NOMO-1 treated with dmso at 0.1 percent for 144 hours (cell line): ENCODE measurements around the gene TRAP1.
A peak's percentile ranks its signal among the peaks of the same experiment; 100 is the strongest.
"Not testable (repeated sequence)": the region's sequence is repeated elsewhere in the genome, so short reads cannot be mapped to it uniquely, and the experiment has no call there.

Source experiments
- DNase-seq: peaks from one replicate; lab custom pipeline; 2025; ENCODE audit not compliant: unreplicated experiment; lab: John Stamatoyannopoulos, UW

The TRAP1 gene

GRCh38 chr16:3714378-3714777 lies 2.9 kb downstream of the TRAP1 start:
- DNase-seq = not testable (repeated sequence)

GRCh38 chr16:3713587-3714242 lies 3.6 kb downstream of the TRAP1 start:
- DNase-seq = no peak

- DNase-seq = no peak
Measured at GRCh38 chr16:3712861-3713372, 4.4 kb downstream of the TRAP1 start.

- DNase-seq = no peak
Measured at GRCh38 chr16:3706253-3707012, 10.9 kb downstream of the TRAP1 start.

GRCh38 chr16:3702082-3702481 lies 15.2 kb downstream of the TRAP1 start:
- no peak for DNase-seq

GRCh38 chr16:3701531-3701930 lies 15.8 kb downstream of the TRAP1 start:
- no peak for DNase-seq

- DNase-seq = no peak
Measured at GRCh38 chr16:3698941-3699340, 18.4 kb downstream of the TRAP1 start.

GRCh38 chr16:3696425-3697218 lies 20.7 kb downstream of the TRAP1 start:
- no peak for DNase-seq

- DNase-seq = peak; percentile 17
Measured at GRCh38 chr16:3695610-3696369, 21.5 kb downstream of the TRAP1 start.

GRCh38 chr16:3694051-3694450 lies 23.3 kb downstream of the TRAP1 start:
- no peak for DNase-seq

- no peak for DNase-seq
Measured at GRCh38 chr16:3691761-3692160, 25.6 kb downstream of the TRAP1 start.

GRCh38 chr16:3690980-3691720 lies 26.2 kb downstream of the TRAP1 start:
- no peak for DNase-seq

GRCh38 chr16:3690470-3690928 lies 26.8 kb downstream of the TRAP1 start:
- DNase-seq = peak; percentile 67

- no peak for DNase-seq
Measured at GRCh38 chr16:3689731-3690130, 27.6 kb downstream of the TRAP1 start.

GRCh38 chr16:3687792-3688191 lies 29.5 kb downstream of the TRAP1 start:
- DNase-seq = no peak

- DNase-seq = no peak
Measured at GRCh38 chr16:3687021-3687420, 30.3 kb downstream of the TRAP1 start.

- DNase-seq = no peak
Measured at GRCh38 chr16:3681206-3681605, 36.1 kb downstream of the TRAP1 start.

GRCh38 chr16:3677994-3678393 lies 39.3 kb downstream of the TRAP1 start:
- DNase-seq = no peak

- DNase-seq = no peak
Measured at GRCh38 chr16:3675601-3676130, 41.7 kb downstream of the TRAP1 start.
